ENCODE data around the gene HIBCH.
"Not testable (repeated sequence)": the region's sequence is repeated elsewhere in the genome, so short reads cannot be mapped to it uniquely, and the experiment has no call there.

Gene HIBCH

GRCh38 chr2:190158798-190159434 is 160.7 kb downstream of the HIBCH start:
- H3K36me3 ChIP-seq (ENCODE audit: insufficient read depth, low read length), result no peaks in the 10 kb centered on the region
- no peaks in the 10 kb centered on the region for H3K9me3 ChIP-seq (replicated peaks; ENCODE audit: low read length)
- no peak overlapping the region for H3K4me2 ChIP-seq (ENCODE audit: low read length)
- H3K4me1 ChIP-seq (ENCODE audit: control insufficient read depth, insufficient read depth, low read length), result peaks cover 3% of the 10 kb centered on the region
- H3K4me3 ChIP-seq (ENCODE audit: low read length), result no peak overlapping the region
- no peaks in the 10 kb centered on the region for H3K27me3 ChIP-seq (ENCODE audit: control insufficient read depth, insufficient read depth, low read length)
- H3K9ac ChIP-seq (ENCODE audit: low read depth, low read length), result no peak overlapping the region

GRCh38 chr2:190157613-190158528 is 161.8 kb downstream of the HIBCH start:
- H3K27me3 ChIP-seq (ENCODE audit: control insufficient read depth, insufficient read depth, low read length); H3K4me1 ChIP-seq (ENCODE audit: control insufficient read depth, insufficient read depth, low read length); H3K36me3 ChIP-seq (ENCODE audit: insufficient read depth, low read length); H3K4me3 ChIP-seq (ENCODE audit: low read length); H3K4me2 ChIP-seq (ENCODE audit: low read length); H3K9me3 ChIP-seq (replicated peaks; ENCODE audit: low read length); H3K9ac ChIP-seq (ENCODE audit: low read depth, low read length): not testable (repeated sequence)

GRCh38 chr2:190156530-190157212 is 163.0 kb downstream of the HIBCH start:
- H3K4me1 ChIP-seq (ENCODE audit: control insufficient read depth, insufficient read depth, low read length), result peaks cover 3% of the 10 kb centered on the region
- H3K4me3 ChIP-seq (ENCODE audit: low read length), result no peak overlapping the region
- H3K9me3 ChIP-seq (replicated peaks; ENCODE audit: low read length), result no peaks in the 10 kb centered on the region
- H3K36me3 ChIP-seq (ENCODE audit: insufficient read depth, low read length), result no peaks in the 10 kb centered on the region
- H3K27me3 ChIP-seq (ENCODE audit: control insufficient read depth, insufficient read depth, low read length), result no peaks in the 10 kb centered on the region
- H3K4me2 ChIP-seq (ENCODE audit: low read length), result no peak overlapping the region
- H3K9ac ChIP-seq (ENCODE audit: low read depth, low read length), result no peak overlapping the region
